A549 treated with RU486 at 1 μM for 4 hours (cell line): ENCODE data around the gene ANO4. TPM values are rescaled to one million over a fixed set of nuclear protein-coding genes. Genes with fewer than 3 reads are reported as not detected.

Experiments
- total RNA-seq: library from RNA; stranded (reverse); fragments of 200-300 nt; extraction: Qiagen RNA extraction; gene quantifications from 5 replicates; pipeline ENCODE4 v1.2.3, GENCODE V29; 2022; ENCODE audit warnings: low read depth

Gene ANO4
- 0.09 to 0.33 TPM (median 0.17 TPM) in 4 of 5 replicates, not detected in the other for total RNA-seq

DNA sequence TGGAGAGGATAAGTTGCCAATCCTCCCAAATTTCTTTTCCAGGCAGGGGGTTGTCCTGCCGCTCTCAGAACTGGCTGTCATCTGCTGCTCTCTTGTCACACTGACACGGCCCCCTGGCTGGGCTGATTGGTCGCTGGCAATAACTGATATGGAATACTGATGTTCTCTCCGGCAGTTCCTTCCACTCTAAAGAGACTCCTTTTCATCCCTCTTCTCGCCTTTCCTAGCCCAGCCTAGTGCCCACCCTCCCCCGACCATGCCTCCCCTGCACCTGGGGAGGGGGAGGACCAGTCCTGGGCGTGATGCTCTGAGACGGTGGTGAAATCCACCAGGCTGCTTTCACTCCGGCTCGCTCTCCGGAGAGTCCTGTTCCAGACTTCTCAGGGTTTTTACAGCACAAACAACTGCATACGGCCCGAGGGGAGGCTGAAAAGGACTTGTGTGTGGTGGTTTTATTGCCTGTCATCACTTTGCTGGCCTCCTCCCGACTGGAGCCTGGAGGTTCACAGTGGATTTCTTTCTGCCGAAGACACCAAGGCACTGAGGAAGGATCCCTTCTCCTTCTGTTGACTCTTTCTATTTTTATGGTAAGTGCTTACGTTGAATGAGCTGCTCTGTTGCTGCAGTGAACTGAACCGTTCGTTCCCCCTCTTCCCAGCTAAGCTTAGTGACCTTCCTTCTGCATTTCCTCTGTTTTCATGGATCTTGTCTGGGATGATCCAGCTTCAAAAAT is at the start of gene ANO4:
TSS of gene ANO4 (plus strand) at position 336 of the 733 bp plus-strand sequence. CDS start 107,010 bp downstream, outside the sequence.

Other genes with a start within 250 kb of the ANO4 start
- gene GAS2L3, start 221.1 kb upstream of the ANO4 start, total RNA-seq, result 3.7 to 10.3 TPM (median 9.8 TPM) in 5 replicates